ENCODE data around the gene ANKRD36.

The ANKRD36 gene

DNA sequence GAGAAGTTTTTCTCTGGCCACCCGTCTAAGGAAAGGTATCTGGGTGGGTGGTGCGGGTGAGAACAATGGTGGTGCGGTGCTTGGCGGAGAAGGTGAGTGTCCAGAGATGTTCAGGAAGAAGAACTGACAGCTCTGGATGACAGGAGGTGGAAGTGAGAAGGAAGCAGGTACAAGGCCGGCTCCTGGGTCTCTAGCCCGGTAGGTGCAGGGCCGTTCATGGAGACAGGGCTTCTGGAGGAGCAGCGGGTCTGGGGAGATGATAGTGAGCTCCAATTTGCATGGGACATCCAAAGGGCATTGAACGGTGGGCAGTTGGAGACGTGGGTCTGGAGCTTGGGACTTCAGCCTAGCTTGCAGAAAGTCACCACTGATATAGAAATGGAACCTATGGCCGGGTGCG is 17.3 kb upstream of the ANKRD36 start:
- TF ChIP-seq CREB1 (IDR thresholded peaks at IDR 0.05; ENCODE audit: low read depth) = no peak
- no peak for TF ChIP-seq YY1 (IDR thresholded peaks at IDR 0.05; ENCODE audit: low read depth)
- TF ChIP-seq, protein P1, sequence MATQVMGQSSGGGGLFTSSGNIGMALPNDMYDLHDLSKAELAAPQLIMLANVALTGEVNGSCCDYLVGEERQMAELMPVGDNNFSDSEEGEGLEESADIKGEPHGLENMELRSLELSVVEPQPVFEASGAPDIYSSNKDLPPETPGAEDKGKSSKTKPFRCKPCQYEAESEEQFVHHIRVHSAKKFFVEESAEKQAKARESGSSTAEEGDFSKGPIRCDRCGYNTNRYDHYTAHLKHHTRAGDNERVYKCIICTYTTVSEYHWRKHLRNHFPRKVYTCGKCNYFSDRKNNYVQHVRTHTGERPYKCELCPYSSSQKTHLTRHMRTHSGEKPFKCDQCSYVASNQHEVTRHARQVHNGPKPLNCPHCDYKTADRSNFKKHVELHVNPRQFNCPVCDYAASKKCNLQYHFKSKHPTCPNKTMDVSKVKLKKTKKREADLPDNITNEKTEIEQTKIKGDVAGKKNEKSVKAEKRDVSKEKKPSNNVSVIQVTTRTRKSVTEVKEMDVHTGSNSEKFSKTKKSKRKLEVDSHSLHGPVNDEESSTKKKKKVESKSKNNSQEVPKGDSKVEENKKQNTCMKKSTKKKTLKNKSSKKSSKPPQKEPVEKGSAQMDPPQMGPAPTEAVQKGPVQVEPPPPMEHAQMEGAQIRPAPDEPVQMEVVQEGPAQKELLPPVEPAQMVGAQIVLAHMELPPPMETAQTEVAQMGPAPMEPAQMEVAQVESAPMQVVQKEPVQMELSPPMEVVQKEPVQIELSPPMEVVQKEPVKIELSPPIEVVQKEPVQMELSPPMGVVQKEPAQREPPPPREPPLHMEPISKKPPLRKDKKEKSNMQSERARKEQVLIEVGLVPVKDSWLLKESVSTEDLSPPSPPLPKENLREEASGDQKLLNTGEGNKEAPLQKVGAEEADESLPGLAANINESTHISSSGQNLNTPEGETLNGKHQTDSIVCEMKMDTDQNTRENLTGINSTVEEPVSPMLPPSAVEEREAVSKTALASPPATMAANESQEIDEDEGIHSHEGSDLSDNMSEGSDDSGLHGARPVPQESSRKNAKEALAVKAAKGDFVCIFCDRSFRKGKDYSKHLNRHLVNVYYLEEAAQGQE (IDR thresholded peaks at IDR 0.05; ENCODE audit: low read depth) = no peak
- no peak for TF ChIP-seq NFIC (IDR thresholded peaks at IDR 0.05)
- no peak for TF ChIP-seq FOXM1 (IDR thresholded peaks at IDR 0.05; ENCODE audit: borderline replicate concordance, low read depth)
- no peak for TF ChIP-seq CEBPB (IDR thresholded peaks at IDR 0.05)
- TF ChIP-seq, protein P2, sequence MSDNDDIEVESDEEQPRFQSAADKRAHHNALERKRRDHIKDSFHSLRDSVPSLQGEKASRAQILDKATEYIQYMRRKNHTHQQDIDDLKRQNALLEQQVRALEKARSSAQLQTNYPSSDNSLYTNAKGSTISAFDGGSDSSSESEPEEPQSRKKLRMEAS (IDR thresholded peaks at IDR 0.05) = no peak
- TF ChIP-seq EGR1 (IDR thresholded peaks at IDR 0.05) = no peak
- no peak for TF ChIP-seq TAF1 (IDR thresholded peaks at IDR 0.05; ENCODE audit: low read depth)
- TF ChIP-seq TEAD4 (IDR thresholded peaks at IDR 0.05) = no peak
- no peak for TF ChIP-seq TCF12 (IDR thresholded peaks at IDR 0.05; ENCODE audit: low read depth)
- TF ChIP-seq ZBTB7A (IDR thresholded peaks at IDR 0.05; ENCODE audit: low read depth) = no peak
- no peak for TF ChIP-seq RAD21 (IDR thresholded peaks at IDR 0.05; ENCODE audit: low read depth)

DNA sequence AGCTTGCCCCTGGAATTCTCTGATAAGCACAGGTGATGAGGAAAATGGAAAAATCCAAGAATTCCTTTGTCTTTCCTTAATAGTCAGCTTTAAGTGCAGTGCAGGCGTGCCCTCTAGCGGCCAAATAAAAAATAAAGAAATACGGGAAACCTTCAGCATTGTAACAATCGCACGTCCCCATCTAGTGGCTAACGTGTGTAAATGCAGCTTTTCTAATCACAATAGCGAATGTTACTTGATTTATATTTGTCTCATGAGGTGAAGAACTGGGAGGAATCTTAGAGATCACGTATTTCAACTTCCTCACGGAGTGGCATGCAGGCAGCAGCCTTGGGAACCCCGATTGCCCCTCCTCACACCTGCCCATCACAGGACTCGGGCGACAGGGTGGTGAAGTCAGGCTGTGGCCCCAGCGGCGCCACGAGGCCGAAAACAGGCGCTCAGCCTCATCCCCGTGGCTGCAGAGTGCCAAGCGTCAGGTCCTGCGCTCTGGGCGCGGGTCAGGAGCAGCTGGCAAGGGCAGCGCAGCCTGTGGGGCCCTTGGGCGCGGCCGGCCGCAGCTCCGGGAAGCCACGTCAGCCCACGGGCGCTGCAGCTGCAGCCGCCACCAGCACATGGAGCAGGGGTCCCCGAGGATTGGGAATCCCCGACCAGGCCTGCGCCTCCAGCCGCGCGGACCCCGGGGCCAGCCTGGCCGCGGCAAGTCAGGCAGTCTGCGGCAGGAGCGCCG is 468 bp upstream of the ANKRD36 start:
- TF ChIP-seq, protein P2 (IDR thresholded peaks at IDR 0.05) = 0 out of 2 replicates have a peak, but pooled peaks have one; percentile 25
- TF ChIP-seq RAD21 (IDR thresholded peaks at IDR 0.05; ENCODE audit: low read depth) = peak; percentile 81

DNA sequence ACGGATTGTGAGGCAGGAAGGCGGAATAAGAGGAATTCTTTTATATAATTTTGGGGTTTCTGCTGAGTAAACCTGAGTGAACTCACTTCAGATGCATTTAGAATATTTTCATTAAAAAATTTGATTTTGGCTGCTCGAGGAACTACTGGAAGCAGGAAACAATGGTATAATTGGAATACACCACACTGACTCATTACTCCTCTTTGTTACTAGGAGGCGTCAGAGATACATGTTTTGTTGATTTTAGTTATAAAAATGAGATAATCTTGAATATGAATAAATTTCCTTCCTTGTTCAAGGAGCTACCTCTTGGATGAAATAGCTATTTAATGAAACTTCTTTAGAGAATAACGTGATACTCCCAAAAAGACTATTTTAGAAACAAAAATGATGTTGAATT is 97.4 kb downstream of the ANKRD36 start:
- TF ChIP-seq FOXM1 (IDR thresholded peaks at IDR 0.05; ENCODE audit: borderline replicate concordance, low read depth) (no peak), NFIC (IDR thresholded peaks at IDR 0.05) (no peak), TAF1 (IDR thresholded peaks at IDR 0.05; ENCODE audit: low read depth) (no peak)
- TF ChIP-seq, protein P1 (IDR thresholded peaks at IDR 0.05; ENCODE audit: low read depth) = no peak

DNA sequence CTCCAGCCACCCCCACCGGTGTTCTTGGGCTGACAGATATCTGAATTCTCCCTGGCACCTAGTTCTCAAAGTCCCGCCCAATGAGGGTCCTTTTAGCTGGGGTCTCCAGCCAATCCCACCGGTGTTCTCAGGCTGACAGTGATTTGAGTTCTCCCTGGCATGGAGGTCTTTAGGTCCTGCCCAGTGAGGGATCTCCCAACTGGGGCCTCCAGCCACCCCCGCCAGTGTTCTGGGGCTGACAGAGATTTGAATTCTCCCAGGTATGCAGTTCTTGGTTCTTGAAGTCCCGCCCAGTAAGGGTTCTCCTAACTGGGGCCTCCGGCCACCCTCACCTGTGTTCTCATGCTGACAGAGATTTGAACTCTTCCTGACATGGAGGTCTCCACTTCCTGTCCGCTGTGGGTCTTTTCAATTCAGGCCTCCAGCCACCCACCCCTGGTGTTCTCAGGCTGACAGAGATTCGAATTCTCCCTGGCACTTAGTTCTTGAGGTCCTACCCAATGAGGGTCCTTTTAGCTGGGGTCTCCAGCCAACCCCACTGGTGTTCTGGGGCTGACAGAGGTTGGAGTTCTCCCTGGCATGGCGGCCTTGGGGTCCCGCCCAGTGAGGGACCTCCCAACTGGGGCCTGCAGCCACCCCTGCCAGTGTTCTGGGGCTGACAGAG is 154.6 kb downstream of the ANKRD36 start:
- TF ChIP-seq, protein P3, sequence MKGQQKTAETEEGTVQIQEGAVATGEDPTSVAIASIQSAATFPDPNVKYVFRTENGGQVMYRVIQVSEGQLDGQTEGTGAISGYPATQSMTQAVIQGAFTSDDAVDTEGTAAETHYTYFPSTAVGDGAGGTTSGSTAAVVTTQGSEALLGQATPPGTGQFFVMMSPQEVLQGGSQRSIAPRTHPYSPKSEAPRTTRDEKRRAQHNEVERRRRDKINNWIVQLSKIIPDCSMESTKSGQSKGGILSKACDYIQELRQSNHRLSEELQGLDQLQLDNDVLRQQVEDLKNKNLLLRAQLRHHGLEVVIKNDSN (IDR thresholded peaks at IDR 0.05) = no peak
- TF ChIP-seq CREB1 (IDR thresholded peaks at IDR 0.05; ENCODE audit: low read depth) (no peak), FOXM1 (IDR thresholded peaks at IDR 0.05; ENCODE audit: borderline replicate concordance, low read depth) (no peak), CEBPB (IDR thresholded peaks at IDR 0.05) (no peak), RAD21 (IDR thresholded peaks at IDR 0.05; ENCODE audit: low read depth) (no peak)
- TF ChIP-seq, protein P1 (IDR thresholded peaks at IDR 0.05; ENCODE audit: low read depth) = no peak

All from Ishikawa (cell line).